Umbilical cord (tissue), 2 donors: ENCODE results near the gene SIPA1L3. TPM values are rescaled to one million over a fixed set of nuclear protein-coding genes. Genes with fewer than 3 reads are reported as not detected.
"Not testable (repeated sequence)": the region's sequence is repeated elsewhere in the genome, so short reads cannot be mapped to it uniquely, and the experiment has no call there.

Source experiments
- DNase-seq: peaks from one replicate; pipeline ENCODE4 v3.0.0-alpha.2; 2015; ENCODE audit warnings: low spot score
- total RNA-seq: library from RNA; depleted of rRNA; stranded (reverse); fragments of >200 nt; gene quantifications from one replicate; pipeline ENCODE4 v1.2.3, GENCODE V29; 2014; ENCODE audit warnings: low replicate concordance; ENCODE audit not compliant: insufficient read depth

SIPA1L3 gene
- total RNA-seq, 1 donor from 2014 or later: 13.7 TPM

DNA sequence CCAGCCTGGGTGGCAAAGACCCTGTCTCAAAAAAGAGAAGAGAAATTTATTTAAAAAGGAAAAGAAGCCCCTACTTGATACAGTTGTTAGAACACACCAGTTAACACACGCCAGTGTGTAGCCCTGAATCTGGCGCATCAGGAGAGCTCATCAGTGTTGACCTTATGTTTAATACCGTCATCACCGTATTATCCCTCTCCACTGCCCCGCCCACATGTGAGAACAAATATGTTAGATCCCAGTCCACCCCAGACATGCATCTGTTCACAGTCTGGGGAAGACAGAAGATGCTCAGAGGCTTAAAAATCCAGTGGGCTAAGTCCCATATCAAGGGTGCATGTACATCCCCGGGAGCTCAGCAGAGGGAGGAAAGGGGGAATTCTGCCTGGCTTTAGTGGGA is 161.8 kb downstream of the SIPA1L3 start:
- DNase-seq: no peak

DNA sequence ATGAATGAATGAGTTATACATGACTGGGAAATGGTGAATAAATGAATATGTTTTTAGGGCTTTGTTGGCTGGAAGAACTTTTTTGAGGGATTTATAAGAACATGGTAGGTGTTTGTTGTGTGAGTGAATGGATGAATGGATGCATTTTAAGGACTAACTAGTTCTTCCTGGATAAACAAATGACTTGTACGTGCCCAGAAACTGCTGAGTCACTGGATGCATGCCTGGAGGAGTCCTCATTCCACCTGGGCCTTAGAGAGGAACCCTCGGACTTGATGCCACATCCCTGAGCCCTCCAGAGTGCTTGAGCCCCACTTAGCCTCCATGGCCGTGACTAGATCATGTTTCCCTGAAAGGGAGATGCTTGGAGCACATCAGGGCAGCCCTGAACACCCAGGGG is 163.6 kb downstream of the SIPA1L3 start:
- DNase-seq: no peak

DNA sequence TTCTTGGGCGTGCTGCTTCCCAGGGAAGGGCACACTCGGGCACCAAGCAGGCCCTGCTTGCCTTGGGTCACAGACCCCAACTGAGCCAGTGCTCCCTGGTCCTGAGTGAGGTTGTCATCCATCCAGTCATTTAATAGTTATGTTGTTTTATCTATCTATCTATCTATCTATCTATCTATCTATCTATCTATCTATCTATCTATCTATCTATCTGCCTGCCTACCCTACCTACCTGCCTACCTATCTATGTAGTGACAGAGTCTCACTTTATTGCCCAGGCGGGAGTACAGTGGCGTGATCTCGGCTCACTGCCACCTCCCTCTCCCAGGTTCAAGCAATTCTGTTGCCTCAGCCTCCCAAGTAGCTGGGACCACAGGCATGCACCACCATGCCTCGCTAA is 164.0 kb downstream of the SIPA1L3 start:
- DNase-seq: not testable (repeated sequence)

DNA sequence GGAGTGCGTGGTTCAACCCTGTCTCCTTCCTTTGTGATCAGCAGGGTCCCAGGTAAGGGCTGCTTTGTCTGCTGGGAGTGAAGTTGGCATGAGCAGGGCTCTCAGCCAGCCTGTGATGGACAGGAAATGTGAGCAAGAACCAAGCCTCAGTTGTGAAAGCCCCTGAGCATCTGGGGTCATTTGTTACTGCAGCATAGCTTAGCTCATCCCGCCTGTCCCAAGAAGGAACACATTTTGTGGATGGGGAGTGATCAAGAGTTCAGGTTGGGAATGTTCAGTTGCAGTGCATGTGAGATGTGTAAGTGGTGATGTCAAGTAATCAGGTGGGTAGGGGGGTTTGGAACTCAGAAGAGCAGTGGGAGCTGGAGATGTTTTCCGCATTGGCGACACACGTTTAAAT is 164.6 kb downstream of the SIPA1L3 start:
- DNase-seq: no peak

DNA sequence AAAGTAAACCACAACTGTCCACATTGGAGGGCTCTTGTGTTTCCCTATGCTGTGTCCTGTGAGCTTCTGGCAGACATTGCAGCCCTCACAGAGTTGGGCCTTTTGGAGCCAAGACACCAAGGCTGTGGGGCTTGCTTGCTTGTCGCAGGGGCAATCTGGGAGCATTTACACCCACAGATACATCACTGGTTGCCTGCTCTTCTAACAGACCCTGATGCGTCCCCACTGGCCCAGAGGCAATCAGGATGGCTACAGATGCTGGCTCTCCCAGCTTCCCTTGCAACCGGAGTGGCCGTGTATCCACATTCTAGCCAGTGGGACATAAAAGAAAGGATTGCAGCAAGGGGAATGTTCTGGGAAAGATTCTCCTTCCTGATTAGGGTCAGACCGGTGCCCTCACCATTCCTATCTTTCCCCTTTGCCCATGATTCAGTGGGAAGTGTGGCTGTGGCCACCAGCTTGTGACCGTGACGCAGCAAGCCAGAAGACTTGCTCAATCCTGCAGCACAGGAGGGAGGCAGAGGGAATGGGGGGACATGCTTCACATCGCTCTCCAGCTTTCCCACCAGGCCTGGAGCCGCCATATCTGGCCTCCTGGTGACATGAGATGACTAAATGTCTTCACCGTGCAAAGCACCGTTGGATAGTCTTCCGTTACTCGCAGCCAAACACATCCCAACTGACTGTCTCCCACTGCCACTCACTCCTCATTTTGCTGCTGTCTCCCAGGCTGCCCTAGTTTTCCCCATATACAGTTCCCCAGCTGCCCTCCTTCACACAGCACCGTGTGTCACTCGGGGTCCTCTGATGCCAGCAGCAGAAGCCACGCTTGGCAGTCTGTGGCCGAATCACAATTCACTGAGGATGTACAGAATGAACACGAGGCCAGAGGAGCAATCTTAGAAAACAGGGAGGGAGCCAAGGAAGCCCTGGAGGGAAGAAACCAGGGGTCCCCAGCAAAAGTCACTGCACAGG is 166.1 kb downstream of the SIPA1L3 start:
- DNase-seq: no peak

DNA sequence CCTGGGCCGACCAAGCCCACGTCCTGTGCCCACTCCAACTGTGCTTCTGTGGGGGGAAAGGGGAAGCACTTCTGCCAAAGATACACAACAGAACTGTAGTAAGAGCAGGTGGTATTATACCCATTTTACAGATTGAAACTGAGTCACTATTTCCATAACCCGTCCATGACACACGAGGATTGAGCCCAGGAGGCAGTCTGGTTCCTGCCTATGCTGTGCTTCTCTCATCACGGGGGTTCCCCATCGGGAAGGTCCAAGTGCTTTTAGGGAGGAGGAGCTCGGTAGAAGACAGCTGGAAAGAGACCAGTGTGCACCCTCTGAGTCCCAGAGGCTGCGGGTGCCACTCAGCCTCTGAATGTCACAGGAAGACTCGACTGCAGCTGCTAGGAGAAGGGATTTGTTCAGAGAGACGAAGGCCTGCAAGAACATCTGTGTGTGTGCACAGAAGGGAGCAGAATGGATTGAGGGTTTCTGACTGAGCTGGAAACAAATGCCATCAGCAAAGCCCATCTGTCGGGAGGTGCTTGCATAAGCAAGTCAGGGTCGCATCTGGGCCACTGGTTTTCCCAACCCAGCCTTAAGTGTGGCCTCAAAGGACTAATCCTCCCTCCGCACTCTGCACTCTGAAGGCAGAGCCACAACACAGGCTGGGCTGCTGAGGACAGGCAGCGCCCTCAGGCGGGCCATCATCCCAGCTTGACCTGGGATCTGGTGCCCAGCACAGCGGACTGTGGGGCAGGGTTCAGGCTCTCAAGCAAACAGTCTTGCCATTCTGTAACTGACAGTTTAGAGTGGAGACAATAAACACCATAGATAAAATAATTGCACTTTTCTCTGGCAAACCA is 167.1 kb downstream of the SIPA1L3 start:
- DNase-seq: no peak

DNA sequence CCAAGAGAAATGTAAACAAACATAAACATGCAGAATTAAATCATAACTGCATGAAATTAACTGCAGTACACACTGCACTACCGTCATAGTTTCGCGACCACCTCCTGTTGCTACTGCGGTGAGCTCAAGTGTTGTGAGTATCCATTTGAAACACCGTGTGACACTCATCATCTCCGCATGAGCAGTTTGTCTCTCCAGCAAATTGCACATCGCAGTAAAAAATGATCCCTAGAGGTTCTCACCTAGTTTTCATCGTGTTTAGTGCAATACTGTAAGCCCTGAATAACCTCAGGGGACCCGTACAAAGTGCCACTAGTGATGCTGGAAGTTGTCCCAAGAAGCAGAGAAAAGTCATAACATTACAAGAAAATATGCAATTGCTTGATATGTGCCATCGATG is 169.3 kb downstream of the SIPA1L3 start:
- no peak for DNase-seq

DNA sequence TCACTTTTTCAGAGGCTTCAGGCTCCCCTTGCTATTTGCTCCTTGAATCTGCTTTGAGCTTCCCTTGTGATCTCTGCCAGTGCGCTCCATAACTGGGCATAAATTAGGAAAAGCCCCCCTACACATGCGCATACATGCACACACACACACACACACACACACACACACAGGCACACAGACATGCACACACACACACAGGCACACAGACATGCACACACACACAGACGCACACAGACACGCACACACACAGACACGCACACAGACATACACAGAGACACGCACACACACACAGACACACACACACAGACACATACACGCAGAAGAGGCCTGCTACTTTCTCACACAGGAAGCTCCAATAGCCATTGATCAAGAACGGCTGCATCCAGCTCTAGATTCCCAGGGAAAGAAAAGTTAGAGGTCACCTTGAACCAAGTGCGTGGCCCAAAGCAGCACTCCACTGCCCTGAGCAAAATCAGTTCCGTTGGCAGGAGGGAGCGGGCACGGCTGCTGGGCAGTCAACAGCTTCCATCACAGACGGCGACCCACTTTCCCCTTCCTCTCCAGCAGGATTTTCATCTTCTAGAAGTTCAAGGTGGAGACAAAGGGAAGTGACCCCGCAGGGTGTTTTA is 171.4 kb downstream of the SIPA1L3 start:
- no peak for DNase-seq

DNA sequence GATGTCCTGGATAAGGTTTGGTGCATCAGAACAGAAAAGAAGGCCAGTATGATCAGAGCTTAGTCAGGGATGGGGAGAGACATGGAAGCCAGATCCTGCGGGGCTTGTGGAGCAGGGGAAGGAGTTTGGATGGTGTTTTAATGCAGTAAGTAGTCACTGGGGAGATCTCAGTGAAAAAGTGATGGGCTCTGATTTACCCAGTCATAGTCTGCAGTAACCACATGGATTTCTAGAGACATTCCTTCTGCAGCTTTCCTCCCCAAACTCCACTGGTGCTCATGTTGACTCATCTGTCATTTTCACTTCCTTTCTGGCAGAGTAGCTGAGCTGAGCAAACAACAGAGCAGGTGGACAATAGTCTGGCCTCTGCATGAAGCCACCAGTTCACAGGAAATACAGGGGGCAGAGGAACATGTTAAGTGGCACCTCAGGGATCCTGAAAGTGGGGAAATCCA is 172.9 kb downstream of the SIPA1L3 start:
- no peak for DNase-seq

DNA sequence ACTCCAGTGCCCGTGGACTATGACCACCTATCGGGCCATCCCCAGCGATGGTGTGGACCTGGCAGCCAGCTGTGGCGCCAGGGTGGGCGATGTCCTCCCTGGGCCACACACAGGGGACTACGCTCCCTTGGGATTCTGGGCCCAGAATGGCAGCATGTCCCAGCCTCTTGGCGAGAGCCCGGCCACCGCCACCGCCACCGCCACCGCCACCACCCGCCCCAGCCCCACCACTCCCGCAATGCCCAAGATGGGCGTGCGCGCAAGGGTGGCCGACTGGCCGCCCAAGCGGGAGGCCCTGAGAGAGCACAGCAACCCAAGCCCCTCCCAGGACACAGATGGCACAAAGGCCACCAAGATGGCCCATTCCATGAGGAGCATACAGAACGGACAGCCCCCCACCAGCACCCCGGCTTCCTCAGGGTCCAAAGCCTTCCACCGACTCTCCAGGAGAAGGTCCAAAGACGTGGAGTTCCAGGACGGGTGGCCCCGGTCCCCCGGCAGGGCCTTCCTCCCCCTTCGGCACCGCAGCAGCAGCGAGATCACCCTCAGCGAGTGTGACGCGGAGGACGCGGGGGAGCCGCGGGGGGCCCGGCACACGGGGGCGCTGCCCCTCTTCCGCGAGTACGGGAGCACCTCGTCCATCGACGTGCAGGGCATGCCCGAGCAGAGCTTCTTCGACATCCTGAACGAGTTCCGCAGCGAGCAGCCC is 174.7 kb downstream of the SIPA1L3 start:
- DNase-seq: no peak

DNA sequence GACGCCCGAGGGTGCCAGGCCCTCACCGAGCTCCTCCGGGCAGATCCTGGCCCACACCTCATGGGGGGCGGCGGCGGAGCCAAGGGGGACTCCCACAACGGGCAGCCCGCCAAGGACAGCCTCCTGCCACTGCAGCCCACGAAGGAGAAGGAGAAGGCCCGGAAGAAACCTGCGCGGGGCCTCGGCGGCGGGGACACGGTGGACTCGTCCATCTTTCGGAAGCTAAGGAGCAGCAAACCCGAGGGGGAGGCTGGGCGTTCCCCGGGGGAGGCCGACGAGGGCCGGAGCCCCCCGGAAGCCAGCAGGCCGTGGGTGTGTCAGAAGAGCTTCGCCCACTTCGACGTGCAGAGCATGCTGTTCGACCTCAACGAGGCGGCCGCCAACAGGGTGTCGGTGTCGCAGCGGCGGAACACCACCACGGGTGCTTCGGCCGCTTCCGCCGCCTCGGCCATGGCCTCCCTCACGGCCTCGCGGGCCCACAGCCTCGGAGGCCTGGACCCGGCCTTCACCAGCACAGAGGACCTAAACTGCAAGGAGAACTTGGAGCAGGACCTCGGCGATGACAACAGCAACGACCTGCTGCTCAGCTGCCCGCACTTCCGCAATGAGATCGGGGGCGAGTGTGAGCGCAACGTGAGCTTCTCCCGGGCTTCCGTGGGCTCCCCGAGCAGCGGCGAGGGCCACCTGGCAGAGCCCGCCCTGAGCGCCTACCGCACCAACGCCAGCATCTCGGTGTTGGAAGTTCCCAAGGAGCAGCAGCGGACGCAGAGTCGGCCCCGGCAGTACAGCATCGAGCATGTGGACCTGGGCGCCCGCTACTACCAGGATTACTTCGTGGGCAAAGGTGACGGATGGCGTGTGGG is 175.5 kb downstream of the SIPA1L3 start:
- DNase-seq: no peak

DNA sequence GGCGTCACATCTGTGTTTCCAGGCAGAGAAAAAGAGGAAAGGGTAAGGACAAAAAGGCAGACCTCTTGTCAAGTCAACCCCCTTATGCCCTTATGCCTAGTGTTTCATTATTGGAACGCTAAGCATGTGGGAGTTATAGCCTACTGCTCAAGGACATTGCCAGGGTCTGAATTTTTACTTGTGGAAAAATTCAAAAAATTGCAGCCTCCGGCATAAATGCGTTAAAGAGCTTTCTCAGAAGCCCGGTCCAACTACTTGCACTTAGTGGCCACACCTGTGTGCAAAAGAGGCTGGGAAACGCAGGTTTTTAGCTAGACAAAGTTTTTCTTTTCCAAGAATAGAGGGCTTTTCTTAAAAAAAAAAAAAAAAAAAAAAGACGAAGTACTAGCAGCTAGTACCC is 177.2 kb downstream of the SIPA1L3 start:
- DNase-seq: no peak

DNA sequence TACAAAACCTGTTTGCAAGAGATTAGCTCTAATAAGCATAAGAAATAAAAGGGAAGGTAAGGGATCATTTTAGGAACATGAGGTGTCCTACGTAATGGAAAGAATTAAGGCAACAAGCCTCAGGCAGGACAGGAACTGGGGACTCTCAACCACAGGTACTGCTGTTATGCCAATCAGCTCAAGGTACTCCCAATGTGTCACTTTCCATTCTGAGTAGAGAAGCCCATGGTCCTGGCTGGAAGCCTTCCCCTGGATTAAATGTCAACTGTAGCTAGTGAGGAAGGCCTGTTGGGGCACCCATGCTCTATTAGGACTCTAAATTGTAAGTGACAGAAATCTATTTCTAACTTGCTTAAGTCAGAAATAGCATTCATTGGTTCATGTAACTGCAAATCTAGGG is 182.4 kb downstream of the SIPA1L3 start:
- DNase-seq: no peak

DNA sequence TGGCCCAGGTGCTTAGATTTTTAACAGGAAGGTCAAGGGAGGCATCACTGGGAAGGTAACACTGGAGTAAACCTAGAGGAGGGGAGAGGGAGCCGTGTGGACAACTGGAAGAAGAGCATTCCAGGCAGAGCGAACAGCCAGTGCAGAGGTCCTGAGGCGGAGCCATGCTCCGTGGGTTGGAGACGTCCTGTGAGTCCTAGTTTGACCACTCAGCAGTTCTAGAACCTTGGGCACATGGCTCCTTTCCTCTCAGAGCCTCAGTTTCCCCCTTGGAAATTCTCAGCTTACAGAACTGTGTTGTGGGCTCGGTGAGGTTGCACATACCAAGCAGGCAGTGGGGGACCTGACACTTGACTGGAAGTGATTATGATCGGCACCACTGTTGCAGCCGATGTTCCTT is 186.1 kb downstream of the SIPA1L3 start:
- DNase-seq: no peak

DNA sequence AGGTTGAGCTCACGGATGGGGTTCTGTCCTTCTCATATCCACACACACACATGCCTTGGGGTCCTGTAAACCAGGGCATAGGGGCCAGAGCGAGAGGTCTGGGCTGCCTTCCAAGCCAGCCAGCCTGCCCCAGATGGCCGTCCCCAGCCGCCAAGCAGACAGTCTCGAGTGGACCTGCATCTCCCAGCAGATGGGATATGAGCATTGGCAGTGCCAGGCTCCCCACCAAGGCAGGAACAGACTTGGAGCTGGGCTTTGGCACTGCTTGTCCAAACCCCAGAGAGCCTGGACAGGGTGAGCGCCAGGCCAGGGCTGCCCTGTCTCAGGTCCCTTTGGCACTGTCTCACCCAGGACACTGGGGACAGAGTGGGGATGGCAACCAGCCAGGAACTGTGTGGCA is 186.6 kb downstream of the SIPA1L3 start:
- DNase-seq: no peak

DNA sequence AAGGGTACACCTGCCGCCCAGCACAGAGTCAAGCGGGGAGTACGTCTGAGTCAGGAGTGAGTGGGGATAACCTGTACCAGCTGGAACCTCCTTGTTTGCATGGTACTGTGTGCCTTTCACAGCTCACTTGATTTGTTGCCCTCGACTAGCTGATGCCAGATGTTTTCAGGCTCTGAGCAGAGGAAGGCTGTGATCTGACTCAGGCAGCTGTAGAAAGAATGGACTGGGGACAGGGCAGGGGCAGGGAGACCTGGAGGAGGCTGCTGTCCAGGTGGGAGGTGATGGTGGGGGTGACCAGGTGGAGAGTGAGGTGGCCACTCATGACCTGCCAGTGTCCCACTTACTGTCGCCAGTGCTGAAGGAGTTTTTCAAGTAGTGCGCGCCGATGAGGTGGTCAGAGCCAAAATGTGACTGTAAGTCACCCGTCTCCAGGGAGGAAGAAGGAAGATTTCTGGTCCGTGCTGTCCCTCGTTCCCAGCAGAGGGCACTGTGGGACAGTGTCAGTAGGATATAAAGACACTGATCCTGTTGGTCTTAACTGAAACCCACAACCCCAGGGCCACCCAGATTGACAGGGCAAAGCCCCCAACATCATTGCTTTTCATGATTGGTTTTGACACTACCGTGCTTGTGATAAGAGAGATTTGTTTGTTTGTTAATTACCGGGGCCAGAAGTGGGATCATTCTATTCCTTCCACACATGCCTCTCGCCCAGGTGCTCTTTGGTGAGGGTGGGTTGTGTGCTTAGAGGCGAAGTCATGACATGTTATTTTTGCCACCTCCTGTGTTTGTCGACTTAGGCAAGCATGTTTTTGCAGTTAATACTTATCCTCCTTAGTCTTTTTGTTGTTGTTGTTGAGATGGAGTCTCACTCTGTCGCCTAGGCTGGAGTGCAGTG is 188.7 kb downstream of the SIPA1L3 start:
- peak; percentile 43 for DNase-seq

DNA sequence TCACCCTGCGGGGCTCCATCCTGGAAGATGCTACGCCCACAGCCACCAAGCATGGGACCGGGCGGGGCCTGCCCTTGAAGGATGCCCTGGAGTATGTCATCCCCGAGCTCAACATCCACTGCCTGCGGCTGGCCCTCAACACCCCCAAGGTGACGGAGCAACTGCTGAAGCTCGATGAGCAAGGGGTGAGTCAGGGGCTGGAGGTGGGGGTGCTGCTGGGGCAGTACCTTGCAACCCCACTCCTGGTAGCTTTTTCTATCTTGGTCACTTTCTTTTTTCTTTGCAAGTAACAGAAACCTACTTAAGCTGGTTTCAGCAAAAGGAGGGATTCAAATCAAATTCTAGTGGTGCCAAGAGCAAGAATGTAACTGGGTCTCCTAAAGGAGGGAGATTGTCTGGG is 193.0 kb downstream of the SIPA1L3 start:
- DNase-seq: no peak

DNA sequence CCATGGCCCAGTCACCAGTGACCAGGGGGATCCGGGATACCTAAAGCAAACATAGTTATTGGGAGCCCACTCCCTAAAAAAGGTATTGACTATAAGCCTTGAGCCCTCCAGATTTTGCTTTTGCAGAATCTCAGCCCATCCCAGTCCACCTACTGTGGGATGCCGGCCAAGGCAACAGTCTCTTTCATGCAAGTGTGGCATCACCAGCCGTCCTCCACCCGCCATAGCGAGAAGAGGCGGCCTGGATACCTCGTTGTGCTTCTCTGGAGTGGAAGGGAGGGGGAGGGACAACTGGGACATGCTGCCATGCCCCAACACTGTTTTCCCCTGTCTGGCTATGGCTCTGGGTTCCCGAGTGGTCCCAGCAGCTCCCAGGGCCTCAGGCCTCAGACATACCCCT is 193.6 kb downstream of the SIPA1L3 start:
- DNase-seq: no peak

DNA sequence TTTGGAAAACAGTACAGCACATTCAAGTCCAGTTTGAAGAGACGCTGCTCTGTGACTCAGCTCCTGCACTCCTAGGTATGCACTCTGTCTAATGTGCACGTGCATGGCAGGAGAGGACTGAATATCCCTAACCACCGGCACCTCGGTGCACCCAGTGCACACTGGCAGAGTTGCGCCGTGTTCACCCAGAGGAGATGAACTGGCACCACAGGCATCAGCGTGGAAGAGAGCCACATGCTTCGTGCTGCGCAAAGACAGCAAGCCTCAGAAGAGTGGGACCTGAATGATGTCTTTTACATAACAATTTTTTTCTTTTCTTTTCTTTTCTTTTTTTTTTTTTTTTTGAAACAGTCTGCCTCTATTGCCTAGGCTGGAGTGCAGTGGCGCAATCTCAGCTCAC is 194.7 kb downstream of the SIPA1L3 start:
- no peak for DNase-seq
